ENCODE data around the gene KCNK1.
A peak's percentile ranks its signal among the peaks of the same experiment; 100 is the strongest.

The KCNK1 gene

GRCh38 chr1:233613252-233614172 is at the start of gene KCNK1:
Gene KCNK1 (plus strand): TSS chr1:233614106. CDS start chr1:233614172, 66 bp downstream.
- DNase-seq = peak; percentile 23 to 29

GRCh38 chr1:233565313-233565712 is 48.6 kb upstream of the KCNK1 start:
- no peak for DNase-seq

GRCh38 chr1:233566886-233567285 is 47.0 kb upstream of the KCNK1 start:
- no peak for DNase-seq

- no peak for DNase-seq
Observed at GRCh38 chr1:233569636-233570035, 44.3 kb upstream of the KCNK1 start.

GRCh38 chr1:233570216-233570615 is 43.7 kb upstream of the KCNK1 start:
- no peak for DNase-seq

- no peak for DNase-seq
Observed at GRCh38 chr1:233570706-233571105, 43.2 kb upstream of the KCNK1 start.

- DNase-seq = no peak
Observed at GRCh38 chr1:233572896-233573295, 41.0 kb upstream of the KCNK1 start.

- DNase-seq = no peak
Observed at GRCh38 chr1:233575450-233575849, 38.5 kb upstream of the KCNK1 start.

- DNase-seq = no peak
Observed at GRCh38 chr1:233582439-233582838, 31.5 kb upstream of the KCNK1 start.

- no peak for DNase-seq
Observed at GRCh38 chr1:233584376-233584775, 29.5 kb upstream of the KCNK1 start.

- no peak for DNase-seq
Observed at GRCh38 chr1:233584931-233585330, 29.0 kb upstream of the KCNK1 start.

GRCh38 chr1:233586301-233586700 is 27.6 kb upstream of the KCNK1 start:
- DNase-seq = no peak

GRCh38 chr1:233587196-233587595 is 26.7 kb upstream of the KCNK1 start:
- DNase-seq = no peak

- no peak for DNase-seq
Observed at GRCh38 chr1:233587958-233588799, 25.7 kb upstream of the KCNK1 start.

GRCh38 chr1:233597489-233597901 is 16.4 kb upstream of the KCNK1 start:
- no peak for DNase-seq

GRCh38 chr1:233598891-233599541 is 14.9 kb upstream of the KCNK1 start:
- DNase-seq = peak; percentile 20 to 52

- no peak for DNase-seq
Observed at GRCh38 chr1:233599542-233600073, 14.3 kb upstream of the KCNK1 start.

GRCh38 chr1:233600488-233600887 is 13.4 kb upstream of the KCNK1 start:
- DNase-seq = no peak

- DNase-seq = no peak
Observed at GRCh38 chr1:233603478-233603877, 10.4 kb upstream of the KCNK1 start.

- DNase-seq = no peak
Observed at GRCh38 chr1:233605205-233605604, 8.7 kb upstream of the KCNK1 start.

GRCh38 chr1:233606813-233607212 is 7.1 kb upstream of the KCNK1 start:
- DNase-seq = no peak

- no peak for DNase-seq
Observed at GRCh38 chr1:233607252-233608119, 6.4 kb upstream of the KCNK1 start.

Data from activated CD4-positive, alpha-beta T cell treated with anti-CD3 and anti-CD28 coated beads, Interleukin-2, amount 50 U/mL, for 48 hours (primary cell).